Gastroesophageal sphincter (tissue), 3 donors: Measurements from ENCODE around the gene RRP1B.

ENCODE experiments used
- CTCF ChIP-seq, 4 experiments: fragments of 200-600 bp in 2 of 4; fragments of 450-650 bp in 2 of 4; sonication (generic) in 1 of 4; IDR thresholded peaks; one replicate each; pipeline ENCODE4 v1.5.1; 2017 to 2019; ENCODE audit warnings: antibody characterized with exemption in 4 of 4, mild to moderate bottlenecking in 2 of 4, moderate library complexity in 2 of 4
- POLR2AphosphoS5 ChIP-seq: sonication (generic); formaldehyde crosslinking; IDR thresholded peaks from one replicate; pipeline ENCODE4 v1.6.1; 2017; ENCODE audit warnings: antibody characterized with exemption

- TF ChIP-seq CTCF (IDR thresholded peaks at IDR 0.05), result no peak
- TF ChIP-seq POLR2AphosphoS5, result no peak
Measured at GRCh38 chr21:43717166-43717853, 58.0 kb downstream of the RRP1B start.
